Fibroblast of skin of left quadriceps (primary cell): ENCODE results near the gene TRIM74.
"Not testable (repeated sequence)": the region's sequence is repeated elsewhere in the genome, so short reads cannot be mapped to it uniquely, and the experiment has no call there.

Experiments
- DNase-seq, 2 experiments: peaks; one replicate each; pipeline ENCODE4 v3.0.0-alpha.2; 2013; ENCODE audit warnings: low read depth in 2 of 2

The TRIM74 gene

GRCh38 chr7:72960029-72960428 lies 9.2 kb downstream of the TRIM74 start:
- not testable (repeated sequence) for DNase-seq

DNA sequence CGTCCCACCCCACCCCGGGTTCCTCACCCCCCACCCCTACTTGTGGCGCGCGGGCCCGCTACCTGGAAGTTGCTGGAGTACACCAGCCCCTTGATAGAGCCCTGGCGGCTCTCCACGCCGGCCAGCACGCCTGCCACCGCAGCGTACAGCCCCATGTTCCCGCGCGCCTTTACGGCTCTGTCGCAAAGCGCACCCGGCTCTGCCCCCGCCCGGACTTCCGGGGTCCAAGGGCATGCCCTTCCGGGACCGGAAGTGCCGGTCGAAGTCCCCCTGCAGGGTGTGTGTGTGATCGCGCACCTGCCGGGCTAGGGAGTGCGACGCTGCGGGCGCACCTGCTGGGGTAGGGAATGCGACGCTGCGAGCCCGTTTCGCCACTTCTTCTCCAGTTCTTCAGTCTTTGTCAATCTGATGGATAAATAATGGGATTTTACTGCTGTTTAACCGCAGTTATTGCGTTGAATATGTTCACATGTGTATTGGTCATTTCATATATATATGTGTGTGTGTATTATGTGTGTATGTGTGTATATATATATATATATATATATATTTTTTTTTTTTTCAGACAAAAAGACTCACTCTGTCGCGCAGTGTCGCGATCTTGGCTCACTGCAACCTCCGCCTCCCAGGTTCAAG lies 14.6 kb downstream of the TRIM74 start:
- DNase-seq = not testable (repeated sequence)

GRCh38 chr7:72953901-72954562 lies 15.2 kb downstream of the TRIM74 start:
- not testable (repeated sequence) for DNase-seq

DNA sequence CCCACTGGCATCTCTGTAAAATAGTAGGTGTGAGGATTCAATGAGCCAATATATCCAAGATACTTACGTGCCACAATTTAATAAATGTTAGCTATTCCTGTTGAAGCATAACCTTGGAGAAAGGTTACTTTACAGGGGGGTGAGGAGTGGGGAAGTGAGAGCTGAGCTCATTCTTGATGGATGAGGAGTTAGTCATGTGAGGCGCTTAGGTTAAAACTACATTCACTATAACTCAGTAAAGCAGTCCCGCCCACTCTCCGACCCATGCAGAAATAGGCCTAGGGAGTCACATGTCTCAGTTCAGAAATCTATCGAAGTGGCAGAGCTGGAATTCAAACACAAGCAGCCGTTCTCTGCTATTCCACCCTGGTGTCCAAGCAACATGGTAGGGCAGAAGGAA lies 18.8 kb downstream of the TRIM74 start:
- not testable (repeated sequence) for DNase-seq

GRCh38 chr7:72949686-72950085 lies 19.6 kb downstream of the TRIM74 start:
- DNase-seq = not testable (repeated sequence)

DNA sequence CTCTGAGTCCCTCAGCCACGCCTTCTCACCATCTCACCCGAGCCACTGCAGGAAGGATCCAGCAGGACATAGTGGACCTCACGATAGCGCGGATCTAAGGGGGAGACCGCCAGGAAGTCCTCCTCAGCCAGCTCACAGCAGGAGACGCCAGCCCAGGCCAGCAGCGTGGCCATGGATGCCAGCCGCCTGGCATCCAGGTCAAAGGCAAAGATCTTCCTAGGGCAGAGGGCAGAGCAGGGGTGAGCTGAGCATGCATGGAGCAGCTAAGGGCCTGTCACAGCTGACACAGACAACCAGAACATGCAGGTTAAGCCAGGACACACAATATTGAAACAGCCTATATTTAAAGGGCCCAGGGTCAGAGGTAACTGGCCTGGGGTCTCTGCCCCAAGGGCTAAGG lies 20.0 kb downstream of the TRIM74 start:
- DNase-seq = not testable (repeated sequence)

DNA sequence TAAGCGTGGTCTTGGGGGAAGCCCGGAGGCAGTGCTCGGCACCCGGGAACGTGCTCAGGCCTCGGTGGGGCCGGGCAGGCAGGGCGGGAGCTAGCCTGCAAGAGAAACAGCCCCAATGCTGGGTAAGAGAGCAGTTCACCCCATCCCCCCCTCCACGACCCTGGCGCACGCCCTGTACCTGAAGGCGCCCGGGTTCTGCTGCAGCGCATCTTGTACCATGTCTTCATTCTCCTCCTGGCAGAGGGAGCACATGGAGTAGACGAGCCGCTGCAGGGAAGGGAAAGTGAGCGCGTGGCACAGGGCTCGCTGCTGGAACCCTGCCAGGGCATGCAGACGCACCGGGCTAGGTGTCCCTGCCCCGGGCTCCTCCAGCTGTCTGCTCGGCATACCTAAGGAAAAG lies 20.6 kb downstream of the TRIM74 start:
- DNase-seq = not testable (repeated sequence)

DNA sequence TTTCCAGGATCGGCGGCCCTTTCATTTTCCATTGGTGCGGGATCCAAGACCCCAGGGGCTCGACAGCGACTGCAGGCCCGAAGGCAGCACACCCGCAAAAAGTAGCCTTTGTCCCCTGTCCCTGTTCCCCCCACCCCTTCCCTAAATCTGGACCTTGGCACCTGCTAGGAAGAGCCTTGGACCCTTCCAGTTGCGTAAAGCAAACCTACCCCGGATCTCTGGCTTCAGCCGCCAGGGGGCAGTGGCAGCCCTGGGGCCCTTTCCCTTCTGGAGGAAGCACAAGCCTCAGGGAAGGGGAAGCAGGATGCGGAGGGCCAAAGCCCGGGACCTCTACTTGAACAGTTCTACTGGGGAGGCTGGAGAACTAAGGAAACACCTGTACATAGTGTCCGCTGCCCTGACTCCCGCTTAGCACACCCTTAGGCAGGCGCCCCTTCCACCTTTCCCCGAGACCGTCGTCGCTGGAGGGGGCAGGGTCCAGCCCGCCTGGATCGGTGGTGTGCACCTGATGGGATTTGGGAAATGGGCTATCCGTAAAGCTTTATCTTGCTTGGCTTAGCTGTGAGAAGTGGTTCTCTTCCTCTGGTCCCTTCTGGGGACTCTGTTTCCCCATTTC lies 23.0 kb downstream of the TRIM74 start:
- not testable (repeated sequence) for DNase-seq

DNA sequence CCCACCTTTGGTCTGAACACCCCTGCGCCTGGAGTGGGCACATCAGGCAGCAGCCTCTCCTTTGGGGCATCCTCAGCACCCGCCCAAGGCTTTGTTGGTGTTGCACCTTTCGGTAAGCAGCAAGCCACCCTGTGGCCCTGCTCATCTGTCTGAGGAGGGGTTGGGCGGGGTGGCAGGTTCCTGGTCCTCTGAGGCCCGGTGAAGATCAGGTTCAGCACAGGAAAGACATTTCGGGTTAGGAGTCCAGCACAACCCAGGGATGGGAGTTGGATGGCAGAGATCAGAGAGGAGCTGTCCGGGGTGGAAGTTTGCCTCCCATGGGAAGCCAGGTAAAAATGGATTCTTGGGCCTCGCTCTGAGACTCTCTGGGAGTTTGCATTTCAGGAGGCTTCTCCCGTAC lies 23.7 kb downstream of the TRIM74 start:
- not testable (repeated sequence) for DNase-seq

GRCh38 chr7:72944937-72945336 lies 24.3 kb downstream of the TRIM74 start:
- not testable (repeated sequence) for DNase-seq

GRCh38 chr7:72942956-72943355 lies 26.3 kb downstream of the TRIM74 start:
- DNase-seq = not testable (repeated sequence)

GRCh38 chr7:72942022-72942705 lies 27.1 kb downstream of the TRIM74 start:
- DNase-seq = not testable (repeated sequence)

DNA sequence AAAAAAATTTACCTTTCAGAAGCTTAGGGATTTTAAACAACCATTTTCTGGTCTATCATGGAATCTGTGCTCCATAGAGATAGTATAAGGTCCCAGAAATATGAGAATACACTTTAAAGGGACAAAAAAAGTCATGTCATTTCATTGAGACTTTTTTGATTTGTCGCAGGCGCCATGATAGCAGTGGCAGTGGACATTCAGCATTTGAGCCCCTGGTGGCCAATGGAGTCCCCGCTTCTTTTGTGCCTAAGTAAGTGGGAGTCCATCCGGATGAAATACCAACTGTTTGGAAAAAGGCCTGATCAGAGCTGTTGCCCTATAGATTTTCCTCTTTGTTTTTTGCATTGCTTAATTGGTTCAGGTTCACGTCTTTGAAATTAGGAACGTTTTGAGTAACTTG lies 41.0 kb downstream of the TRIM74 start:
- DNase-seq = not testable (repeated sequence)

- DNase-seq = not testable (repeated sequence)
These were observed 41.5 kb downstream of the TRIM74 start for GRCh38 chr7:72927791-72928190.

- DNase-seq = no peak
These were observed 43.6 kb downstream of the TRIM74 start for GRCh38 chr7:72925546-72926120.

GRCh38 chr7:72924733-72925545 lies 44.3 kb downstream of the TRIM74 start, which contains the start of gene POM121:
Gene POM121, plus strand, starts transcription at chr7:72925095. Its CDS starts 27 bp downstream, at chr7:72925122.
- DNase-seq = peak; percentile 61 to 62

DNA sequence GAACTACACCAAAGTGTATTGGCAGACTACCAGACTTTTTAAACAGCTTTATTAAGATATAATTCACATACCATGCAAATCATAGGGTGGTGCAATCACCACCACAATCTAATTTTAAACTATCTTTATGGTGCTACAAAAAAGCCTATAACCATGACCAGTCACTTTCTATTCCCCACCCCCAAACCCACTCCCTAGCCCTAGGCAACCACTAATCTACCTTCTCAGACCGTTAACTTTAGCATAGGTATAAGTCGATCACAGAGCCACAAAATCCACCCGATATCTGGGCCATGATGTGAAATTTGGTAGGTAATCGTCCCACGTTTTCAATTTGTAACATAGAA lies 44.9 kb downstream of the TRIM74 start:
- no peak for DNase-seq

DNA sequence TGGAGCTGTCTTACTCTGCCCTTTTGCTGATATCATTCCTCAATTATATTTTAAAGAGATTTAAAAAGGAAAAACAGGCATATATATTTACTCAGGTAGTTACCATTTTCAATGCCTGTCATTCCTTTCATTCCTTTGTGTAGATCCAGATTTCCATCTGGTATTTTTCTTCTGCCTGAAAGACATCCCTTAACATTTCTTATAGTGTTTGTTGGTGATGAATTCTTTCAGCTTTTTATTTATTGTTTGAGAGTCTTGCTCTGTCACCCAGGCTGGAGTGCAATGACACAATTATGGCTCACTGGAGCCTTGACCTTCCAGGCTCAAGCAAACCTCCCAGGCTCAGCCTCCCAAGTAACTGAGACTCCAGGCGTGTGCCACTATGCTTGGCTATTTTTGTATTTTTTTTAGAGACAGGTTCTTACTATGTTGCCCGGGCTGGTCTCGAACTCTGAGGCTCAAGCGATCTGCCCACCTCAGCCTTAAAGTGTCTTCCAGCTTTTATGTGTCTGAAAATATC lies 50.0 kb downstream of the TRIM74 start:
- DNase-seq = no peak

DNA sequence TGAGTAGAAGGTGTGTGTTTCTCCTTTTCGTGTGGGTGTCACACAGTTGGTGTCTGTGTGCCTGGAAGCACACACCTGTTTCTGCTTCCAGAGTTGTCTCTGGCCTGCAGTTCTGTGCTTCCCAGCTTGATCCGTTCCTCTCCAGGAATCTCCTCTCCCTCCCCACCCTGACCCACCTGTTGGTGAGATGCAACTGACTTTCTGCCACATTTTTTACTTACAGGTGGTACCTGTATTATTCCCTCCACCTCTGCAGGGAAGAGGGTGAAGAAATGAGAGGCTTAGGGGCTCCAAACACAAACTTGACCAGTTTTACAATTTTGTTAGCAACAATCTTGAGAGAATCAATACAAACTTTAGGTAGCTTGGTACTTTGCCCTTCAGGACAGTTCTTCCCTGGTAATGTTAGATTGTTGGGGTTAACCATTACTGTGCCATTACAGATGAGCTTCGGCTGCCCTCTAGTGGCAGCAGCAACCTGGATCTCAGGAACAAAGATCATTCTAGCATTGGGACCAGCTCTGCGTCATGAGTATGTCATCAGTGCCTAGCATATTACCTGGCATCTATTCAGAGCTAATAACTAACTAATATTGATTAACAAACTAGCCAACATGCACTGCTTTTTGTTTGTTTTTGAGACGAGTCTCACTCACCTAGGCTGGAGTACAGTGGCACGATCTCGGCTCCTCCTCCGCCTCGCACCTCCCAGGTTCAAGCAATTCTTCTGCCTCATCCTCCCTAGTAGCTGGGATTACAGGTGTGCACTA lies 54.3 kb downstream of the TRIM74 start:
- peak in 1 of 2 experiments; percentile 20 for DNase-seq

DNA sequence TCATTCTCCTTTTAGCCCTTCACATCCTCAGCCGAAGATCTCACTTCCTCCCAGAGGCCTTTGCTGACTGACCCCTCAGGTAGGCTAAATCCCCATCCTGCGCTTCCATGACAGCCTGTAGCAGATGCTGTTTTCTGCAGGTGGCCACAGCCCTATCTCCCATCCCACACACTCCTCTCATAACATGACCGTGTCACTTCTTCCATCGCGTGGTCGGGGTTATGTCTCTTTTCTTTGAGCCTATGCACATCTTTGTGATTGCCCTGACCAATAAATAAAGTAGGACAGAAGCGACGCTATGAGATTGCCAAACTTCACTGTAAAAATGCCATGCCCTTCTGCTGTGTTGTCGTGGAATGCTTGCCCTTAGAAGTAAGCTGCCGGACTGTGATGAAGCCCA lies 55.5 kb downstream of the TRIM74 start:
- not testable (repeated sequence) for DNase-seq
